Trophoblast cell (in vitro differentiated cells and primary cell): Measurements from ENCODE around the gene ZNF169.

ENCODE experiments used
- DNase-seq, 2 donors: peaks; one replicate each; pipeline ENCODE4 v3.0.0-alpha.2; 2016
- H2AFZ ChIP-seq: 2 replicates; pipeline ENCODE4 v1.6.1; 2013; ENCODE audit warnings: low read length, moderate library complexity, mild to moderate bottlenecking; ENCODE audit not compliant: insufficient read depth, poor library complexity
- H2AK5ac ChIP-seq: 2 replicates; pipeline ENCODE4 v1.6.1; 2013; ENCODE audit warnings: mild to moderate bottlenecking, low read length
- H2BK120ac ChIP-seq: 2 replicates; pipeline ENCODE4 v1.6.1; 2013; ENCODE audit warnings: low read length, mild to moderate bottlenecking, moderate library complexity; ENCODE audit not compliant: insufficient read depth, poor library complexity
- H2BK12ac ChIP-seq: 2 replicates; pipeline ENCODE4 v1.6.1; 2013; ENCODE audit warnings: mild to moderate bottlenecking, low read length, moderate library complexity
- H2BK5ac ChIP-seq: 2 replicates; pipeline ENCODE4 v1.6.1; 2013; ENCODE audit warnings: low read length, low read depth, moderate library complexity, mild to moderate bottlenecking; ENCODE audit not compliant: poor library complexity
- H3K14ac ChIP-seq: 2 replicates; pipeline ENCODE4 v1.6.1; 2013; ENCODE audit warnings: mild to moderate bottlenecking, low read length
- H3K18ac ChIP-seq: 2 replicates; pipeline ENCODE4 v1.6.1; 2013; ENCODE audit warnings: mild to moderate bottlenecking, low read length
- H3K23ac ChIP-seq: 2 replicates; pipeline ENCODE4 v1.6.1; 2013; ENCODE audit warnings: low read length
- H3K27ac ChIP-seq: 2 replicates; pipeline ENCODE4 v1.5.1; 2013; ENCODE audit warnings: low read depth, mild to moderate bottlenecking, inconsistent platforms, low read length, moderate library complexity
- H3K27me3 ChIP-seq: 2 replicates; pipeline ENCODE4 v1.6.1; 2013; ENCODE audit warnings: inconsistent platforms, mild to moderate bottlenecking, low read length, moderate library complexity; ENCODE audit not compliant: insufficient read depth
- H3K36me3 ChIP-seq, 2 experiments: 1 replicate in 1 of 2; 2 replicates in 1 of 2; pipeline ENCODE4 v1.6.1; 2013; ENCODE audit warnings: low read length in 2 of 2, mild to moderate bottlenecking in 2 of 2, moderate library complexity in 1 of 2; ENCODE audit not compliant: insufficient read depth in 2 of 2, control insufficient read depth in 1 of 2
- H3K4ac ChIP-seq: 2 replicates; pipeline ENCODE4 v1.6.1; 2013; ENCODE audit warnings: low read depth, mild to moderate bottlenecking, low read length, moderate library complexity
- H3K4me1 ChIP-seq, 2 experiments: 1 replicate in 1 of 2; 2 replicates in 1 of 2; pipeline ENCODE4 v1.6.1; 2013; ENCODE audit warnings: low read length in 2 of 2, mild to moderate bottlenecking in 2 of 2, moderate library complexity in 1 of 2; ENCODE audit not compliant: insufficient read depth in 2 of 2, control insufficient read depth in 1 of 2
- H3K4me2 ChIP-seq: 2 replicates; pipeline ENCODE4 v1.6.1; 2013; ENCODE audit warnings: inconsistent platforms, mild to moderate bottlenecking, low read length, moderate library complexity
- H3K4me3 ChIP-seq: 2 replicates; pipeline ENCODE4 v1.5.1; 2013; ENCODE audit warnings: mild to moderate bottlenecking, low read depth, low read length, inconsistent platforms
- H3K79me1 ChIP-seq: one replicate; pipeline ENCODE4 v1.6.1; 2013; ENCODE audit warnings: low read length
- H3K79me2 ChIP-seq: 2 replicates; pipeline ENCODE4 v1.6.1; 2013; ENCODE audit warnings: low read length, mild to moderate bottlenecking; ENCODE audit not compliant: control insufficient read depth, insufficient read depth, poor library complexity
- H3K9ac ChIP-seq: 2 replicates; pipeline ENCODE4 v1.6.1; 2013; ENCODE audit warnings: mild to moderate bottlenecking, low read length
- H3K9me3 ChIP-seq: 2 replicates; pipeline ENCODE4 v1.6.1; 2013; ENCODE audit warnings: low read depth, mild to moderate bottlenecking, control low read depth, inconsistent platforms, low read length; ENCODE audit not compliant: insufficient read depth
- H4K12ac ChIP-seq: 2 replicates; pipeline ENCODE4 v1.6.1; 2013; ENCODE audit warnings: low read depth, mild to moderate bottlenecking, low read length, moderate library complexity
- H4K8ac ChIP-seq: 2 replicates; pipeline ENCODE4 v1.6.1; 2013; ENCODE audit warnings: low read depth, mild to moderate bottlenecking, low read length, moderate library complexity
- H4K91ac ChIP-seq: one replicate; pipeline ENCODE4 v1.6.1; 2013; ENCODE audit warnings: low read depth, mild to moderate bottlenecking, low read length, moderate library complexity
- WGBS: extraction: QIAGEN DNeasy Blood & Tissue Kit; methylation state at CpG from one replicate; pipeline ENCODE4 v1.1.7; 2013; ENCODE audit warnings: missing lambda C conversion rate; ENCODE audit not compliant: insufficient read length, insufficient coverage; ENCODE audit errors: extremely low coverage; 5-methylcytosine and 5-hydroxymethylcytosine counted together

ZNF169 gene

GRCh38 chr9:94286116-94286515 lies 27.0 kb downstream of the ZNF169 start:
- Histone ChIP-seq H2AFZ (no peak overlapping the region), H3K27me3 (no peaks in the 10 kb centered on the region), H4K12ac (no peak overlapping the region), H2BK120ac (no peak overlapping the region), H3K27ac (no peak overlapping the region), H3K14ac (no peak overlapping the region), H3K9ac (no peak overlapping the region), H3K9me3 (no peaks in the 10 kb centered on the region), H3K4me3 (no peak overlapping the region), H3K79me1 (no peaks in the 10 kb centered on the region), H4K91ac (no peak overlapping the region), H3K79me2 (no peaks in the 10 kb centered on the region), H3K36me3 (no peaks in the 10 kb centered on the region), H3K4me1 (no peaks in the 10 kb centered on the region), H2BK12ac (no peak overlapping the region), H3K18ac (no peak overlapping the region), H2BK5ac (no peak overlapping the region), H3K4ac (no peak overlapping the region), H4K8ac (no peak overlapping the region), H3K23ac (no peak overlapping the region), H3K4me2 (no peak overlapping the region), H2AK5ac (no peak overlapping the region)
- no CpG with 5 or more reads among the region's 3 CpGs for WGBS
- DNase-seq, result no peak

GRCh38 chr9:94287877-94288513 lies 28.9 kb downstream of the ZNF169 start:
- Histone ChIP-seq H3K18ac (no peak overlapping the region), H3K36me3 (peaks cover 0 to 2% of the 10 kb centered on the region in 2 experiments), H3K27ac (no peak overlapping the region), H2AFZ (no peak overlapping the region), H4K91ac (no peak overlapping the region), H2BK5ac (no peak overlapping the region), H3K4me1 (no peaks in the 10 kb centered on the region), H4K8ac (no peak overlapping the region), H3K4me3 (no peak overlapping the region), H3K23ac (no peak overlapping the region), H3K4ac (no peak overlapping the region), H2BK120ac (no peak overlapping the region), H2BK12ac (no peak overlapping the region), H2AK5ac (no peak overlapping the region), H3K79me2 (no peaks in the 10 kb centered on the region), H4K12ac (no peak overlapping the region), H3K79me1 (no peaks in the 10 kb centered on the region), H3K9ac (no peak overlapping the region), H3K9me3 (peaks cover 1% of the 10 kb centered on the region), H3K27me3 (no peaks in the 10 kb centered on the region), H3K14ac (no peak overlapping the region), H3K4me2 (no peak overlapping the region)
- no peak for DNase-seq
- no CpG with 5 or more reads among the region's 7 CpGs for WGBS

- Histone ChIP-seq H3K79me1 (no peaks in the 10 kb centered on the region), H3K9me3 (peaks cover 1% of the 10 kb centered on the region), H4K12ac (no peak overlapping the region), H3K4me3 (no peak overlapping the region), H4K91ac (no peak overlapping the region), H2BK5ac (no peak overlapping the region), H2AFZ (no peak overlapping the region), H2BK120ac (no peak overlapping the region), H3K23ac (no peak overlapping the region), H2BK12ac (no peak overlapping the region), H2AK5ac (no peak overlapping the region), H3K36me3 (peaks cover 0 to 3% of the 10 kb centered on the region in 2 experiments), H3K18ac (no peak overlapping the region), H3K27ac (no peak overlapping the region), H3K4me1 (no peaks in the 10 kb centered on the region), H3K9ac (no peak overlapping the region), H3K27me3 (no peaks in the 10 kb centered on the region), H3K4me2 (no peak overlapping the region), H3K4ac (no peak overlapping the region), H4K8ac (no peak overlapping the region), H3K14ac (no peak overlapping the region), H3K79me2 (no peaks in the 10 kb centered on the region)
- DNase-seq, result no peak
- no CpG with 5 or more reads among the region's 2 CpGs for WGBS
These were observed 30.6 kb downstream of the ZNF169 start for GRCh38 chr9:94289691-94290090.

GRCh38 chr9:94298949-94299599 lies 40.0 kb downstream of the ZNF169 start:
- Histone ChIP-seq H4K12ac (no peak overlapping the region), H3K79me2 (no peaks in the 10 kb centered on the region), H3K4me1 (no peaks in the 10 kb centered on the region), H2BK12ac (no peak overlapping the region), H3K79me1 (no peaks in the 10 kb centered on the region), H2AFZ (no peak overlapping the region), H4K8ac (no peak overlapping the region), H3K9me3 (peaks cover 3% of the 10 kb centered on the region), H3K4ac (no peak overlapping the region), H3K14ac (no peak overlapping the region), H3K9ac (no peak overlapping the region), H3K4me2 (no peak overlapping the region), H3K36me3 (no peaks in the 10 kb centered on the region), H3K18ac (no peak overlapping the region), H2BK5ac (no peak overlapping the region), H3K27ac (no peak overlapping the region), H2AK5ac (no peak overlapping the region), H3K27me3 (no peaks in the 10 kb centered on the region), H3K23ac (no peak overlapping the region), H3K4me3 (no peak overlapping the region), H4K91ac (no peak overlapping the region), H2BK120ac (no peak overlapping the region)
- no CpG with 5 or more reads among the region's 9 CpGs for WGBS
- no peak for DNase-seq
